Epidermal melanocyte (primary cell): Measurements from ENCODE around the gene COL23A1.

Experiments used
- DNase-seq: peaks from one replicate; pipeline ENCODE4 v3.0.0; 2011; ENCODE audit warnings: low spot score; ENCODE audit not compliant: insufficient read length

COL23A1 gene

DNA sequence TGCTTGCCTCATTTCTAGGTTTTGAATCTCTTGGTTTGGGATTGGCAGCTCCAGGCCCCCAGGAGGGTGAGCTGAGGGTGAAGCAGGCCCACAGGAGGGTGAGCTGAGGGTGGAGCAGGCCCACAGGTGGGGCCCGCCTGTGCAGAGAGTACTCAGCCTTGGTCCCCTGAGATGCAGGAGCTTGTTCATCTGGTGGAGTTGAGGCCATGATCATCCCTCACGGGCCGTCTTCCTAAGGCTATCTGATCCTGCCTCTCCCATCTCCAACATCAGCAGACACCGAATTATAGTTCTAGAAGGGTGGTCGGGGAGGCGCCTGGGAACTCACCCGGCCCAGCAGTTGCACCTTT is 225.9 kb downstream of the COL23A1 start:
- DNase-seq, result no peak

DNA sequence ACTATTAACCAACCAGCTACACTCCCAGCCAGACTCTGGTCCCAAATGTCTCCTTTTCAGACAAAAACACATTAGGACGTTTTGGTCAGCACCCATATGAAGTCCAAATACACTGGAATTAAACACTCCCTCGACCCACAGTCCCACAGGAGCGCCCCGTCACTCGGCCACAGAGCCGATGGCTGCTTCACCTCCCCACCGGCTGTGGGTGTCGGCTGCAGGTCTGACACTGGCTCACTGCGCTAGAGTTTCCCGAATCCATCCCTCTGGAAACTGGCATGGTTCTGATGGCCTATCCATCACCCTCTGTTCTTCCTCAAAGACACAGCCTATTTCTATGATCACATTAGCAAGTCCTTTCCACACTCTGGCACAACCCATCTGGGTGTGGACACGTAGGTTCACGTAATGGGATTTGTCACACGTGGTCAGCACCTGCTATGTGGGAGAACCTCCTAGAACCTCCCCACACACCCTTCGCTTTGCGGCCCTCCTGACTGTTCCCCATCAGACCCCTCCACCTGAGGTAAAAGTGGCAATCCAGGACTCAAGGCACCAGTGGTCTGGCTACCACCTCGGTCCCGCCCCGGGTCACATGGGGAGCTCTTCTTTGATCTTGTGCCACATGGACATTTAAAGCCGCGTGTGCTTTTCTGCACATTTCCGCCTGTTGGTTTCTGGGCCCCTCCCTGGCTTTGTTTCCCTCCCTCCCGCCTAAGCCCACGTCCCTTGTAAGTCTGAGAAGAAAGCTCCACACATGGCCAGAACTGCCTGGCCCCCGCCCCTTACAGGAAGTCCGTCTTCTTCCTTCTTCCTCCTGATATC is 226.5 kb downstream of the COL23A1 start:
- no peak for DNase-seq

DNA sequence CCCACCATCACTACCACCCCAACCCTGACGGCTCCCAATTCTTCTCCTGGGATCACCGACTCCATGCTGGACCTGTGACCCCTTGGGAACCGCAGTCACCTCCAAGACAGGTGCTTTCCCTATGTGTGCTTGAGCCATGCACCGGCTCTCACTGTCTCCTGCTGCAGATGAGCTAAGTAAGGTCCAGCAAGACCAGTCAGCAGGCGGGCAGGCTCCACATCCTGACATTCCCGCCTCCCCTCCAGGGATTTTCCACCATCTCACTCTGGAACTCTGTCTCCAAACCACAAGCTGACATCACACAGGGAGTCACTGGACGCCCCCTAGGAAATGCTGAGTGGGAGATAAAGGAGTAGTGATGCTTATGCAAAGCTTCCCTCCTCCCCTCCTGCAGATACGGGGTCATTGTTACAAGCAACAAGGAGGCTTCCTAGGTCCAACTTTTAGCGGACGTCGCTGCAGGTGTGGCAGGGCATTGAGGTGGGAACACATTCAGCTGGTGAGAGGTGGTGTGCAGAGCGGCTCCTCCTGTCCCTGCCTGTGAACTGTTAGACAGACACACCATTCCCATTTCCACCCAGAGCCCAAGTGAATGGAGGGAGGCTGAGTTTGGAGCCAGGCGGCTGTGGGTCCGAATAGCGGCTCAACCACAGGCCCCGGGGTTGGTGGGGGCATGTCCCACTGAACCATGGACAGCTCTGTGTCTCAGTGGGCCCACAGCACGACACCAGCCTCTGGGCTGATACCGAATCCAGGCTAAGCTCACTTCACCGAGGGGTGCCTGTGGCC is 228.3 kb downstream of the COL23A1 start:
- no peak for DNase-seq

DNA sequence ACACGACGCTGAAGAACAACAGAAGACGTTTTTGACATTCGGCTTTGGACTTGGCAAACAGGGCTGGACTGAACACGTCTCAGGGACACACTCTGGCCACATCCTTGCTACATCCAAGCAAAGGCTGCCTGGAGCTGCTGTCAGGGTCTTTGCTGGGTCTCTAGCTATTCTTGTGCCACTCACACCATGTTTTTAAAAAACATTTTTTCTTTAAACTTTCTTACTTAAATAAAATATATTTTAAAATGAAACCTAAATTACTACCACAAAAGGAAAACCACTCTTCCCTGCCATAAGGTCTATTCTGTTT is 229.3 kb downstream of the COL23A1 start:
- no peak for DNase-seq

DNA sequence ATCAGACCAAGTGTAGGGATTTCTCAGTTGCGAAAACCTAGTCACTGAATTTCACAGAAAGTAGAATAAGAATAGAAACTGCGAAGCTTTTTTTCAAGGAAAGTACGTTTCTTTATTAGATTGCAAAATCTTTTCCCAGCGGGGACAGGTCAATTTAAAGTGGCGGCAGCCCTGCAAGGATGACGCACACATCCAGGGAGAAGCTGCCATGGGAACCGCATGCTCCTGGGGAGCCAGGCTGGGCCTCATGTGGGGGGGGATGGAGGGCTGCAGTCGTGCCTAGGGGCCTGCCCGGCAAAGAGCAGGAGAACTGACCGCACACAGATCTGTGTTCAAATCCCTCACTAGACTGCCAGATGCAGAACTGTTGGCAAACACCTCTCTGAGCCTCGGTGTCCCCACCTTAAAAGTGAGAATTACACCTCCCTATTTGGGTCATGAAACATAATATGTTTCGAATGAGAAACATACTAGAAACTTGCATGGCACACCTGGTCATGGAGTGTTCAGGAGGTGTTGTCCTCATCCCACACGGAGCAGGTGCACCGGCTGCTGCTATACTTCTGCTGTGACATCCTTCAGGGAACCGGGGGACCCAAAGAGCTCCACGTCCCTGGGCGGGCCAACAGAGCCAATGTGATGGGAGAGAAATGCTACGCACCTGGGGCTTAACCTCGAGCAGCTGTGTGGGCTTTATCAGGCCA is 229.8 kb downstream of the COL23A1 start:
- no peak for DNase-seq

GRCh38 chr5:178359738-178360137 is 230.5 kb downstream of the COL23A1 start:
- no peak for DNase-seq

DNA sequence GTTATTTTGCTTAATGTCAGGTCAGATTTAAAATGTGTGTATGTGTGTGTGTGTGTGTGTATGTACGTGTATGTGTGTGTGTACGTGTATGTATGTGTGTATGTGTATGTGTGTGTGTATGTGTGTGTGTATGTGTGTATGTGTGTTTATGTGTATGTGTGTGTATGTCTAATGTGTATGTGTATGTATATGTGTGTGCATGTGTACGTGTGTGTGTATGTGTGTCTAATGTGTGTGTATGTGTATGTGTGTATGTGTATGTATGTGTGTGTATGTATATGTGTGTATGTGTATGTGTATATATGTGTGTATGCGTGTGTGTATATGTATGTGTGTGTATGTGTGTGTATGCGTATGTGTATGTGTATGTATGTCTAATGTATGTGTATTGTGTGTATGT is 232.5 kb downstream of the COL23A1 start:
- no peak for DNase-seq

DNA sequence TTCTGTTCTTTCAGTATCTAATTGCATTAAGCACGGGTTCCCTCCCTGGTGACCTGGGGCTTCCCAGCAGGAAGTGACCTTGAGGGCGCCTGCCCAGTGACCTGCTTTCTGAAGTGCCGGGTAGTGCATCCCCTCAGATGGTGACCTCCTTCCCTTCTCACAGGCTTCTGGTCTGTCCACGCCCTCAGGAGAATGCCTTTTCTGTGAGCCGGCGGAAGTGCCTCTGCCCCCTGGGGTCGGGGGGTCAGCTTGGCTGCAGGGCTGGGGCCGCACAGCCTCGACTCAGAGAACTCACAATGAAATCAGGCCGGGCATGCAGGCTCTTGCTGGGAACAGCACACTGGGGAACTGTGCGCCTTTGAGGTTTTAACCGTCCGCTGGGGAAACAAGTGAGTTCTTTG is 233.1 kb downstream of the COL23A1 start:
- DNase-seq, result no peak

DNA sequence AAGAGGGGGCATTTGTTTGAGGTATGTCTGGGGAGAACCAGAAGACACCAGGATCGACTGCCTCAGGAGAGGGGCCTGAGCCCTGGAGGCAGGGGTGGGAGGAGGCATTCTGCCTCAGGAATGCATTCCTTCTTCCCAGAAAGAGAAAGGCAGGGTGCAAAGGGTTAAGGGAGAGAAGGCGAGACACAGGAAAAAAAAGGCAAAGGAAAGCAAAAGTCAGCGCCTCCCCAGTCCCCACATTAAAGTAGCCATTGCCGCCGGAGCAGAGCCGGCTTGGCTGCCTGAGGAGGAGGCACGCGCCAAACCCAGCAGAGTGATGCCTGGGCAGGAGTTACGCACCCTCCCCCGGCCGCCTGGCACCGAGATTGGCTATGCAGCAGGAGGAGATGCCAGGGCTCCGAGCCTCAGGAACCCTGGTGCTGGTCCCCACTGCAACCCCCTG is 233.7 kb downstream of the COL23A1 start:
- no peak for DNase-seq

DNA sequence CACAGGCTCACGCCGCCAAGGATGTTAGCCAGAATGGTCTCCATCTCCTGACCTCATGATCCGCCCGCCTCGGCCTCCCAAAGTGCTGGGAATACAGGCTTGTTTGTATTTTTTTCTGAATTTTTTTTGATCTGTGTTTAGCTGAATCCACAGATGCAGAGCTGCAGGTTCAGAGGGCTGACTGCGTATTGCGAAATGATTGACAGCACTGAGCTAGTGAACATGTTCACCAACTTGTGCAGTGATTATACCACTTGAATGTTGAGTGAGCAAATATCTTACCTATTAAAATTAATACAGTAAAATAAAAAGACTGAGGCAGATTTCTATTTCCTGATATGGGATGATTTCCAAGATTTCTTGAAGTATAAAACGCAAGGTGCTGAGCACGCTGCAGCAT is 234.5 kb downstream of the COL23A1 start:
- no peak for DNase-seq

DNA sequence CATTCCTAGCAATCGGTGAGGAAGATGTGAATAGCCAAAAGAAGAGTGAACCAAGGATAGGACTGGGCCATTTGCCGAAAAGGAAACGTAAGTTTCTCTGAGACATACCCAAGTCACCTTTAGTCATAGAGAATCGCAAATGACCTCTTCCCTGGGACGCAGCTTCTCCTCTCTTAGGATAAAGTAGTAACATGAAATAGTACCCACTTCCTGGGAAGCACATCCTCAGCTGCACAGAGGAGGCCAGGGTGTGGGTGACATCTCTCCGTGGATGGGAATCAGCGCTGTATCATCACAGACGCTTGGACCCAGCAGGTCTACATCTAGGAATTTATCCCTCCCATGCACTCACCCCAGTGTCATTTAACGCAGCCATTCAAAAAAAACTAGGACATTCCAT is 236.7 kb downstream of the COL23A1 start:
- DNase-seq, result no peak

DNA sequence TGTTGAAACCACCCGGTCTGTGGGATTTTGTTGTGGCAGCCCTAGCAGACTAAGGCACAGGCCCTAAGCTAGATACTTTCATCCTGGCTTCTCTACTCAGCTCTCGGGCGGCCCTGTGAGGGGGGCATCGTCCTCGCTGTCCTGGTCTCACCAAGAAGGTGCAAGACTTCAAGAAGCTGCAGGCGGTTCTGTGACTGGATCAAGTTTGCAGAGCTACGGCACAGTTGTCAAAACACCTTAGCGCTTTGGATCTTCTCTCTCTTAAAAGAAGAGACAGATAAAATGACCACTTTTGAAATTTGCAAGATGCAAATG is 238.2 kb downstream of the COL23A1 start:
- DNase-seq, result no peak

DNA sequence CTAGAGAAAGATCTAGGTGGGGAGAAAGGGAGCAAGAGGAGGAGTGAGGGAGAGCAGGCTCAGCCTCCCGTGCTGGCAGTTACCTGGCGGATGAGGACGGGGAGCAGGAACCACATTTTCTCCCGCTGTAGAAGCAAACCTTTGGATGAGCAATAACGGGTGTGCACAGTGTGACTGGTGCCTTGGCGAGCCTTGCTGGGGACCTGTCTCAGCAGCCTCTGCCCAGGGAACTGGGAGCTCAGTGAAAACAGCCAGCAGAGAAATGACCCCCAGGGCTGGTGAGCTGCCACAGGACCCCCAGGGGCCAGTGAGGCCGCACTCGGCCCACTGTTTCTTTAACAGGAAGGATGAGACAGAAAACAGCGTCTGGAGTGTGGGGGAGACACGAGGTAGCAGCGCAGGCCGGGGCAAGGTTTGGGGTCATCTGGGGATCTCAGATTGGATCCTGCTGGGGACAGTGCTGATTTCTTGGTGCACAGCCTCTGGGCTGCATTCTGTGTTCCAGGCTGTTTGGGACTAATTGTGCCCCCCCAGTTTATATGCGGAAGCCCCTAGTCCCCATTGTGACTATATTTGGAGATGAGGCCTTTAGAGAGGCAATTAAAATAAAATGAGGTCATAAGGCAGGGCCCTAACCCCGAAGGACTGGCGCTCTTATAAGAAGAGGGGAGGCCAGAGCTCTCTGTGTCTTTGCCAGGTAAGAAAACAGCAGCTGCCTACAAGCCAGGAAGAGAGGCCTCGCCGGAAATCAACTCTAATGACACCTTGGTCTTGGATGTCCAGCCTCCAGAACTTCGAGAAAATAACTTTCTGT is 238.8 kb downstream of the COL23A1 start:
- no peak for DNase-seq

DNA sequence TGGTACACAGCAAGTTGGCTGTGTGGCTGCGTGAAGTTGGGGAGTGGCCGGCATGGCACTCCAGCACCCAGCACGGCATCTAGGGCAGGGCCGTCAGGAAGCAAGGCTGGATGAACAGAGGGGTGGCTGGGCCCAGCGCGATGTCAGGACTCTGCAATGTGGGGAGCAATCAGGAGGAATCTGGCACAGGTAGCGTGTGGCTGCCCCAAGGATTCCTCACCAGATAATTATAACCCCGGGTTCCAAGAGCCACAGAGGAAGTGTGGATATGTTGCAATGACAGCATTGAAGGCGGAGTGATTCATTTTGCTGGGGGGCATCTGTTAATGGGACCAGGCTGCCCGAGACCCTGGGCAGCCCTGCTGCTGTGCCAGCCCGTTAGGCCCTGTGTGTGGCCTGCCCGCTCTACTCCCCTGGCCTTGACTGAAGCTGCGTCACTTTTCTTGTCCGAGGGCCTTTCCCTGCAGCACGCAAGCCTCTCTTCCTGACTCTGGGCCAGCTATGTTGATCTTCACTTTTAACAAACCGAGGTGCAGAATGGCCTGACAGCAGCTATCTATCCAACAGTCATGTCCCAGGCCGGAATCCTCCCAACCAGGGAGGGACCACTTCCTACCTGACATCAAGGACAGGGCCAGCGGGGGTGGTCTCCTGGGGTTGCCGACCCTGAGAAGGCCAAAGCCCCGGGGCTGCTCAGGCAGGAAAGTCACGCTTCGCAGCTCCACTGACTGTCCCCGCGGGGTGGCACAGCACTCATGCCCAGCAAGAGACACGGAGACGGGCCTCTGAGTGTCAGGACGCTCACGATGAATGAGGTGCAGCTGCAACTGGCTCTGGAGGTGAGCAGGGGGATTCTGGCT is 239.6 kb downstream of the COL23A1 start:
- no peak for DNase-seq

DNA sequence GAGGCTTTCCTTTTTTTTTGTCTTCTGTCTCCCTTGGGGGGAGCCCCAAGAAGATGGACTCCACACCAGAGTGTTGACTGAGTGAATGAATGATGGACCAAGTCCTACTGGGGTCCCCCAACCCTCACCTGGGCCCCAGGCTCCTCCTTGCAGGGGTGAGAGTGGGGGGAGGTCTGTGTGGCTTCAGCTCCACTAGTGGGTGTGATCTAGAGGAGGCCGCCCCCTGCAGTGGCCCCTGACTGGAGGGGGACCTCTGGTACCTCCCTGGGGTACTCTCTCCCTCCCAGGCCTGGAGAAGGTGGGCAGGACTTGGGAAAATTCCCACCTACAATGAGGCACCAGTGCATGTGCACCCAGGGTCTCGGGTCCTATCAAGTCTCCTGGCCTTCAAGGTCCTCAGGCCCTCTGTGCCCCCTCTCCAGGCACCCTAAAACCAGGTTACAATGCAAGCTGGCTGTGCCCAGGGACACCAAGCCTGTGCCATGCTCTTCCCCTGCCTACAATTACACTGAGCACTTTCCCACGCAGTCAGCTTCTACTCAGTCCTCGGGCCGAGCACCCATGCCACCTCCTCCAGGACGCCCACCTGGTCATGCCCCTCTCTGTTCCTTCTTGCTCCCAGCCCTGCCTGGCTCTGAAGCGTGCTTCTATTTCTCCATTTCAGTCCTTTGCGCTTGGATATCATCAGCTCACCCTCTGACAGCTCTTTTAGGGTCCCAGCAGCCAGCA is 240.4 kb downstream of the COL23A1 start:
- no peak for DNase-seq

DNA sequence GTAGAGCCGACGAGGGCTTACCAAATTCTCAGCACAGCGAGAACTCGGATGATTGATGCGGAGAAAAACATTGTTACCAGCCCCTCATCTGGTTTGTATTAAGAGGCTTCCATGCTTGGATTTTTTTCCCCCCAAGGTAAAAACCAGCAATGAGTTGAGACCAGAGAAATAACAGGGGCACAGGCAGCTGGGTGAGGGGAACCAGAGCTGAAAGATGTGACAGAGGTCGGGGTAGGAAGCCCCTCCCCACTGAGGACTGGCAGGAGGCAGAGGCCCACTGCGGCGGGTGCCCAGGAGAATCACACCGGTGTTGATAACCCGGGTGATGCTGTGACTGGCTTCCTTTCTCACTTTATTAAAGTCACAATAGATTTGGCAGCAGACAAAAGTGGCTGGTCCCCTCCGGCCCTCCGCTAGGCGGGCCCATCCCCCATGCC is 241.1 kb downstream of the COL23A1 start:
- no peak for DNase-seq

DNA sequence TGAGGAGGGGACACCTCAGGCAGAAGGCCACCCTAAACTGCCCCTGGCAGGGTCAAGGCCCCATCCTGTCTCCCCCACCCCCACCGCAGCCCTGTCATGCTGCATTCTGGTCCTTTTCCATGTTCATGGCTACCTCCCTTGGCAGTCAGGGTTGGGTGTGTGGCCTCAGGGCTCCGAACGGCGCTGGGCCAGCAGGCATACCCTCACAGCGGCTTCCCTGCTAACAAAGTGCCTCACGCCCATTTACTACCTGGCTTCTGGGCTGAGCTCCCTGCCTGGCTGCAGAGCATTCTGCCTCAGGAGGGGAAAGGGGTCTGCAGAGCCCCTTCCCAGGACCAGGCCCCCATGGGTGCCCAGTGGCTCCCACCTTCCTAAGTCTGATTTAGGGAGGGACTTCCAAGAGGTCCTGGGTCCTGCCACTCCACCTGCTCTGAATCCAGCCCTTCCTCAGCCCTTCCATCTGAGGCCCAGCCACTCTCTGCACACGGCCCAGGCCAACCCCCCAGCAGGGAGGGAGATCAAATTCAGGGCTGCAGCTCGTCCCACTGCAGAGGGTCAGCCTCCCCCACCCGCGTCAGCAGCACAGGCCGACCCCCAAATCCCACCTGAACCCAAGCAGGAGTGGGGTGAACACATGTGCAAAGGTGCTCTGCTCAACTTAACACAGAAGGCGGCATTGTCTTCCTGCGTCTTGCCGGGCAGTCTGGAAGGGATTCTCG is 241.7 kb downstream of the COL23A1 start:
- DNase-seq, result no peak

DNA sequence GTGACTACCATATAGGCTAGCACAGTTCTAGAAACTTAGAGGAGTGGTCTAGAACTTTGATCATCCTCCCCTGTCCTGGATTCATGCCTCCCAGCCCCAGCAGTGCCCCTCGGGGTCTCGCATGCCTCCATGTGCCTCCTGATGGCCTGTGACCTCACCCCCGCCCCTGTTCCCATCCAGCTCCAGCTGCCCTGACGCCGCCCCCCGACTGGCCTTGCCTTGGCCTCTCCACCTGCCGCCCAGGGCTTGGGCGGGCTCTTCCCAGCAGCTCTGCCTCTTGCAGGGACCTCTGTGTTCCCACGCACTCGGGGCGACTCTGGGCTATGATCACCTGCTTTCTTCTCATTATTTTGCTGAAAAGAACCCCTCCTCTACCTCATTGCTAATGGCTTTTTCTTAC is 242.2 kb downstream of the COL23A1 start:
- DNase-seq, result no peak

DNA sequence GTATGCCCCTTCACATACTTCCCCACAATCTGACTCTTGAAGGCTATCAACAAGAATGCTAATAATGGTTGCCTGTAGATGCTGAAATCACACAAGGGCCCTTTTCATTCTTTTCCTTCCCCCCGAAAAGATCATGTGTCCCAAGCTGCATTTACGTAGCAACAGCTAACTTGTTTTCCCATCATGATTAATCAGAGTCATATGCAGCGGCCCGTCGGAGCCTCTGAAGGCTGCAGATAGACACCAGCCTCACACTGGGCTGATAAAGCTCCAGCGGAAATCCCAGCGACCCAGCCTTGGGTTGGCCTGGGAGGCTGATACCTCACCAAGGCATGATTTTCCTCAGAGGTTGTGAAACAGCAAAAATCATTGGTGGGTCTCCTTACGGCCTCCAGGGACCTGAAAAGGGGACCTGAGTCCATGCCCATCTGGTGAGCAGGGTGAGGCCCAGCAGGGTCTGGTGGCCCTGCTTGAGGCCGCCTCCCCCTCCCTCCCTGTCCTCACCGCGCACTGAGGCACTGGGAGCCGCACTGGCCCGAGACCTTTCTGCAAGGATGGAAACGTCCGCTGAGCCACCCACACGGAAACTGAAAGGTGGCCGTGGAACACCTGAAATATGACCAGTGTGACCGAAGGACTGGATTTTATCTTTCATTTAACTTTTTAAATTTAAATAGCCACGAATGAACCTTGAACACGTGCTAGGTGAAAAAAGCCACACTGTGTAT is 243.4 kb downstream of the COL23A1 start:
- no peak for DNase-seq
